Measurements from ENCODE around the gene PLCG2. TPM values are rescaled to one million over a fixed set of nuclear protein-coding genes. Genes with fewer than 3 reads are reported as not detected.

The PLCG2 gene
- total and polyA plus RNA-seq, 9 donors: 3.3 to 16.4 (median 5.6) TPM

GRCh38 chr16:81796035-81796434 lies 16.9 kb downstream of the PLCG2 start:
- 91 to 100% (median 94%) methylated on average over 2 of the region's 2 CpGs for WGBS, 3 donors
- no peaks in the 10 kb centered on the region for H3K9me3 ChIP-seq
- DNase-seq: no peak
- no peaks in the 10 kb centered on the region for H3K4me1 ChIP-seq (ENCODE audit: insufficient read depth)
- no peak for TF ChIP-seq CTCF (IDR thresholded peaks at IDR 0.05)
- TF ChIP-seq EP300 (IDR thresholded peaks at IDR 0.05): no peak
- no peak for TF ChIP-seq POLR2A (IDR thresholded peaks at IDR 0.05)
- no peak overlapping the region for H3K4me3 ChIP-seq
- H3K27me3 ChIP-seq: no peaks in the 10 kb centered on the region
- H3K27ac ChIP-seq: no peak overlapping the region
- H3K36me3 ChIP-seq: no peaks in the 10 kb centered on the region
- intact Hi-C loops (cut with DNase I): no loop called here

- no peaks in the 10 kb centered on the region for H3K9me3 ChIP-seq
- H3K36me3 ChIP-seq: no peaks in the 10 kb centered on the region
- DNase-seq: no peak
- H3K27me3 ChIP-seq: no peaks in the 10 kb centered on the region
- no peaks in the 10 kb centered on the region for H3K4me1 ChIP-seq (ENCODE audit: insufficient read depth)
- H3K4me3 ChIP-seq: no peak overlapping the region
- no peak overlapping the region for H3K27ac ChIP-seq
- 85 to 92% (median 88%) methylated on average over 10 of the region's 10 CpGs for WGBS, 3 donors
- intact Hi-C loops (cut with DNase I): no loop called here
- TF ChIP-seq CTCF (IDR thresholded peaks at IDR 0.05): no peak
- no peak for TF ChIP-seq EP300 (IDR thresholded peaks at IDR 0.05)
- TF ChIP-seq POLR2A (IDR thresholded peaks at IDR 0.05): no peak
Observed at GRCh38 chr16:81796583-81797346, 17.7 kb downstream of the PLCG2 start.

- H3K4me3 ChIP-seq: no peak overlapping the region
- intact Hi-C loops (cut with DNase I): no loop called here
- H3K36me3 ChIP-seq: no peaks in the 10 kb centered on the region
- no peaks in the 10 kb centered on the region for H3K4me1 ChIP-seq (ENCODE audit: insufficient read depth)
- no peaks in the 10 kb centered on the region for H3K9me3 ChIP-seq
- WGBS, 3 donors: 63 to 81% (median 69%) methylated on average over 6 of the region's 6 CpGs
- DNase-seq: no peak
- H3K27ac ChIP-seq: no peak overlapping the region
- TF ChIP-seq CTCF (IDR thresholded peaks at IDR 0.05) (no peak), EP300 (IDR thresholded peaks at IDR 0.05) (no peak), POLR2A (IDR thresholded peaks at IDR 0.05) (no peak)
- no peaks in the 10 kb centered on the region for H3K27me3 ChIP-seq
Observed at GRCh38 chr16:81797443-81797842, 18.4 kb downstream of the PLCG2 start.

GRCh38 chr16:81798311-81799137 lies 19.4 kb downstream of the PLCG2 start:
- Histone ChIP-seq H3K27ac (no peak overlapping the region), H3K36me3 (no peaks in the 10 kb centered on the region), H3K9me3 (no peaks in the 10 kb centered on the region), H3K27me3 (no peaks in the 10 kb centered on the region), H3K4me1 (ENCODE audit: insufficient read depth) (no peaks in the 10 kb centered on the region), H3K4me3 (no peak overlapping the region)
- intact Hi-C loops (cut with DNase I): no loop called here
- no peak for DNase-seq
- TF ChIP-seq POLR2A (IDR thresholded peaks at IDR 0.05) (no peak), CTCF (IDR thresholded peaks at IDR 0.05) (no peak), EP300 (IDR thresholded peaks at IDR 0.05) (no peak)
- 34 to 48% (median 37%) methylated on average over 14 of the region's 14 CpGs for WGBS, 3 donors

All from ovary (tissue), 9 donors.